Measurements from ENCODE around the gene ENC1. TPM values are rescaled to one million over a fixed set of nuclear protein-coding genes. Genes with fewer than 3 reads are reported as not detected.

ENC1 gene
- total and polyA plus RNA-seq, 2 experiments from 2014 or later: 58.8 to 151 TPM

GRCh38 chr5:74608736-74609601 lies 31.6 kb downstream of the ENC1 start:
- no peak overlapping the region for H3K4me3 ChIP-seq
- no peak for DNase-seq (ENCODE audit: low spot score)
- TF ChIP-seq CTCF (IDR thresholded peaks at IDR 0.05; ENCODE audit: poor library complexity) (no peak), EZH2 (IDR thresholded peaks at IDR 0.05; ENCODE audit: borderline replicate concordance) (no peak), EZH2phosphoT487 (IDR thresholded peaks at IDR 0.05; ENCODE audit: low read depth, severe bottlenecking, unreplicated experiment) (no peak)
- no peaks in the 10 kb centered on the region for H4K20me1 ChIP-seq (ENCODE audit: insufficient read depth, poor library complexity, severe bottlenecking)
- no peaks in the 10 kb centered on the region for H3K27me3 ChIP-seq
- H3K27ac ChIP-seq: no peak overlapping the region
- H2AFZ ChIP-seq: no peak overlapping the region
- H3K4me2 ChIP-seq: no peak overlapping the region
- no peaks in the 10 kb centered on the region for H3K79me2 ChIP-seq
- WGBS (ENCODE audit: low lambda C conversion rate, missing lambda C conversion rate): 77% methylated on average over 5 of the region's 5 CpGs
- H3K9me3 ChIP-seq (ENCODE audit: low read depth): no peaks in the 10 kb centered on the region
- no peaks in the 10 kb centered on the region for H3K36me3 ChIP-seq (replicated peaks; ENCODE audit: insufficient read depth, low read depth)
- no peaks in the 10 kb centered on the region for H3K9me2 ChIP-seq (replicated peaks; ENCODE audit: insufficient read depth)
- H3K4me1 ChIP-seq (ENCODE audit: insufficient read depth): peaks cover 3% of the 10 kb centered on the region

- no peak for DNase-seq (ENCODE audit: low spot score)
- 98% methylated on average over 4 of the region's 4 CpGs for WGBS (ENCODE audit: low lambda C conversion rate, missing lambda C conversion rate)
- no peak for TF ChIP-seq EZH2phosphoT487 (IDR thresholded peaks at IDR 0.05; ENCODE audit: low read depth, severe bottlenecking, unreplicated experiment)
- no peak for TF ChIP-seq CTCF (IDR thresholded peaks at IDR 0.05; ENCODE audit: poor library complexity)
- no peak for TF ChIP-seq EZH2 (IDR thresholded peaks at IDR 0.05; ENCODE audit: borderline replicate concordance)
- Histone ChIP-seq H3K4me1 (ENCODE audit: insufficient read depth) (peaks cover 3% of the 10 kb centered on the region), H3K27ac (no peak overlapping the region), H3K27me3 (no peaks in the 10 kb centered on the region), H3K4me3 (no peak overlapping the region), H3K4me2 (no peak overlapping the region), H4K20me1 (ENCODE audit: insufficient read depth, poor library complexity, severe bottlenecking) (no peaks in the 10 kb centered on the region), H3K79me2 (no peaks in the 10 kb centered on the region), H2AFZ (no peak overlapping the region), H3K36me3 (replicated peaks; ENCODE audit: insufficient read depth, low read depth) (no peaks in the 10 kb centered on the region), H3K9me3 (ENCODE audit: low read depth) (no peaks in the 10 kb centered on the region), H3K9me2 (replicated peaks; ENCODE audit: insufficient read depth) (no peaks in the 10 kb centered on the region)
Measured at GRCh38 chr5:74605759-74606158, 34.8 kb downstream of the ENC1 start.

- TF ChIP-seq EZH2 (IDR thresholded peaks at IDR 0.05; ENCODE audit: borderline replicate concordance) (no peak), EZH2phosphoT487 (IDR thresholded peaks at IDR 0.05; ENCODE audit: low read depth, severe bottlenecking, unreplicated experiment) (no peak), CTCF (IDR thresholded peaks at IDR 0.05; ENCODE audit: poor library complexity) (no peak)
- no peaks in the 10 kb centered on the region for H3K79me2 ChIP-seq
- WGBS (ENCODE audit: low lambda C conversion rate, missing lambda C conversion rate): 82% methylated on average over 1 of the region's 1 CpG
Measured at GRCh38 chr5:74603376-74603775, 37.2 kb downstream of the ENC1 start.

More at GRCh38 chr5:74603376-74603775, 37.2 kb downstream of the ENC1 start:
- Histone ChIP-seq H2AFZ (no peak overlapping the region), H3K4me3 (no peak overlapping the region), H3K36me3 (replicated peaks; ENCODE audit: insufficient read depth, low read depth) (no peaks in the 10 kb centered on the region), H4K20me1 (ENCODE audit: insufficient read depth, poor library complexity, severe bottlenecking) (no peaks in the 10 kb centered on the region), H3K9me3 (ENCODE audit: low read depth) (no peaks in the 10 kb centered on the region), H3K27ac (no peak overlapping the region), H3K4me1 (ENCODE audit: insufficient read depth) (peaks cover 9% of the 10 kb centered on the region), H3K9me2 (replicated peaks; ENCODE audit: insufficient read depth) (no peaks in the 10 kb centered on the region), H3K27me3 (no peaks in the 10 kb centered on the region), H3K4me2 (no peak overlapping the region)
- no peak for DNase-seq (ENCODE audit: low spot score)

Data from hepatocyte (in vitro differentiated cells).